ENCODE results near the gene STRA6. TPM values are rescaled to one million over a fixed set of nuclear protein-coding genes. Genes with fewer than 3 reads are reported as not detected.

STRA6 gene
- total RNA-seq, 4 donors from 2014 or later = 0.13 to 0.83 (median 0.47) TPM

GRCh38 chr15:74229686-74230085 lies 27.1 kb upstream of the STRA6 start:
- WGBS = 69% methylated on average over 2 of the region's 3 CpGs
- intact Hi-C loops (cut with DNase I) = no loop called here

GRCh38 chr15:74228723-74229081 lies 26.1 kb upstream of the STRA6 start:
- TF ChIP-seq EP300 (IDR thresholded peaks at IDR 0.05) (no peak), POLR2AphosphoS5 (IDR thresholded peaks at IDR 0.05) (no peak), POLR2A (IDR thresholded peaks at IDR 0.05; ENCODE audit: low read depth) (no peak), CTCF (IDR thresholded peaks at IDR 0.05) (no peak)
- H3K27me3 ChIP-seq = peaks cover 0 to 62% (median 0%) of the 10 kb centered on the region in 4 donors
- no peaks in the 10 kb centered on the region for H3K36me3 ChIP-seq
- no peak for DNase-seq (ENCODE audit: extremely low spot score)
- intact Hi-C loops (cut with DNase I) = no loop called here
- H3K27ac ChIP-seq (replicated peaks in 1 of 4) = no peak overlapping the region
- 36% methylated on average over 17 of the region's 17 CpGs for WGBS
- no peaks in the 10 kb centered on the region for H3K9me3 ChIP-seq
- peak overlapping the region in 1 of 4 donors; percentile 0 for H3K4me3 ChIP-seq
- peaks cover 9 to 15% (median 12%) of the 10 kb centered on the region in 4 donors for H3K4me1 ChIP-seq

More at GRCh38 chr15:74229686-74230085, 27.1 kb upstream of the STRA6 start:
- peaks cover 9 to 15% (median 12%) of the 10 kb centered on the region in 4 donors for H3K4me1 ChIP-seq
- H3K36me3 ChIP-seq = no peaks in the 10 kb centered on the region
- no peak for DNase-seq (ENCODE audit: extremely low spot score)
- H3K27me3 ChIP-seq = peaks cover 0 to 54% (median 0%) of the 10 kb centered on the region in 4 donors
- no peaks in the 10 kb centered on the region for H3K9me3 ChIP-seq
- H3K27ac ChIP-seq (replicated peaks in 1 of 4) = no peak overlapping the region
- TF ChIP-seq CTCF (IDR thresholded peaks at IDR 0.05) (no peak), POLR2A (IDR thresholded peaks at IDR 0.05; ENCODE audit: low read depth) (no peak)
- no peak overlapping the region for H3K4me3 ChIP-seq

GRCh38 chr15:74227968-74228722 lies 25.6 kb upstream of the STRA6 start:
- Histone ChIP-seq H3K27ac (replicated peaks in 1 of 4) (no peak overlapping the region), H3K4me1 (peaks cover 9 to 15% (median 12%) of the 10 kb centered on the region in 4 donors), H3K4me3 (peak overlapping the region in 1 of 4 donors; percentile 0), H3K27me3 (peaks cover 0 to 65% (median 0%) of the 10 kb centered on the region in 4 donors), H3K36me3 (no peaks in the 10 kb centered on the region), H3K9me3 (no peaks in the 10 kb centered on the region)
- no peak for DNase-seq (ENCODE audit: extremely low spot score)
- WGBS = 49% methylated on average over 11 of the region's 11 CpGs
- intact Hi-C loops (cut with DNase I) = no loop called here
- TF ChIP-seq EP300 (IDR thresholded peaks at IDR 0.05) (no peak), CTCF (IDR thresholded peaks at IDR 0.05) (no peak), POLR2AphosphoS5 (IDR thresholded peaks at IDR 0.05) (no peak), POLR2A (IDR thresholded peaks at IDR 0.05; ENCODE audit: low read depth) (no peak)

DNA sequence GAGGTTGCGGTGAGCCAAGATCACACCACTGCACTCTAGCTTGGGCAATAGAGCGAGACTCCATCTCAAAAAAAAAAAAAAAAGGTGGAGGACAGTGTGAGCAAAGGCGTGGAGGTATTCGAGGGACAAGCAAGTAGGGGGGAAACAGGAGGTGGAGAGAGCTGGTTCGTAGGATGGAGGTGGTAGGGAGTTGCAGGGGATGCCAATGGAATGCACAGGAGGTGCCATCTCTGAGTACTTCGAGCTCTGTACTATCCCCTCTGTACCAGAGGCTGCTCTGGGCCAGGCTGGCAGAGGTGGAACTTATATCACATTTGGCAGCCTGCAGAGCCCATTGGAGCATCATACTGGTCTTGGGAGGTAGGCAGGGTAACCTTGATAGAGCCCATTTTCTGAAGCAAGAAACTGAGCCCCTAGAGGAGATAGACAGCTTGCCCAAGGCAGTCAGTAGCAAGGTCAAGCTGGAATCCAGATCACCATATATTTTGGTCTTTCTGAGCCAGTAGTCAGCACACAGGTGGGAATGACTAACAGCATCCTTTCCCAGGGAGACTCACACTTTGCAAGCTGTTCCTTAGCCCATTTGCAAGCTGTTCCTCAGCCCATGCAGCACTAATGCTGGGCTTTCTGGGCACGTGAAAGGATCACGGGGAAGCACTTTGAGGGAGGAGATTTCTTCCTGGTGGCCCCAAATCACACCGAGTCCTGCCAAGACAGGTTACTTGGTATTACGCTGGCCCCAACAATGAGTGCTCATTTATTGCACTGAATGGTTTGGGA lies 24.4 kb upstream of the STRA6 start:
- Histone ChIP-seq H3K9me3 (no peaks in the 10 kb centered on the region), H3K27ac (replicated peaks in 1 of 4) (no peak overlapping the region), H3K4me3 (no peak overlapping the region), H3K4me1 (peaks cover 9 to 15% (median 12%) of the 10 kb centered on the region in 4 donors), H3K27me3 (peaks cover 0 to 76% (median 0%) of the 10 kb centered on the region in 4 donors), H3K36me3 (no peaks in the 10 kb centered on the region)
- 91% methylated on average over 9 of the region's 10 CpGs for WGBS
- DNase-seq (ENCODE audit: extremely low spot score) = no peak
- TF ChIP-seq EP300 (IDR thresholded peaks at IDR 0.05) (no peak), CTCF (IDR thresholded peaks at IDR 0.05) (no peak), POLR2AphosphoS5 (IDR thresholded peaks at IDR 0.05) (no peak), POLR2A (IDR thresholded peaks at IDR 0.05; ENCODE audit: low read depth) (no peak)
- intact Hi-C loops (cut with DNase I) = no loop called here

Measured in esophagus muscularis mucosa (tissue), 4 donors.